A673 (cell line): Measurements from ENCODE around the gene CPNE2. TPM values are rescaled to one million over a fixed set of nuclear protein-coding genes. Genes with fewer than 3 reads are reported as not detected.

ENCODE experiments used
- BruUV-seq: library from RNA; stranded (reverse); fragments of 400-500 nt; replicated peaks from 2 replicates; lab custom pipeline; 2021; lab: Mats Ljungman, UMichigan
- CTCF ChIA-PET: fragments of 300-600 bp; sonication (Branson Sonifier 250); formaldehyde crosslinking; loops from one replicate; lab custom pipeline; 2022; ENCODE audit warnings: antibody characterized with exemption; lab: Charles Lee
- POLR2A ChIA-PET: fragments of 300-600 bp; sonication (Branson Sonifier 250); formaldehyde crosslinking; loops from one replicate; lab custom pipeline; 2022; ENCODE audit warnings: antibody characterized with exemption; ENCODE audit not compliant: low non-redundant PET; lab: Charles Lee
- DNase-seq: peaks from one replicate; pipeline ENCODE4 v3.0.0-alpha.2; 2015; ENCODE audit warnings: low spot score
- H3K27ac ChIP-seq: fragments of 200-600 bp; sonication (generic); 2 replicates; pipeline ENCODE4 v1.5.1; 2016; ENCODE audit warnings: mixed run types, low read depth, mild to moderate bottlenecking, mixed read lengths, antibody characterized with exemption, low read length; ENCODE audit not compliant: poor library complexity, severe bottlenecking
- H3K27me3 ChIP-seq: fragments of 200-600 bp; sonication (generic); replicated peaks from 2 replicates; pipeline ENCODE4 v1.6.1; 2017; ENCODE audit warnings: mixed run types, low read depth, mild to moderate bottlenecking, mixed read lengths, antibody characterized with exemption, low read length; ENCODE audit not compliant: insufficient read depth, poor library complexity
- H3K36me3 ChIP-seq: fragments of 200-600 bp; sonication (generic); 2 replicates; pipeline ENCODE4 v1.6.1; 2016; ENCODE audit warnings: mixed run types, mild to moderate bottlenecking, mixed read lengths, antibody characterized with exemption, low read length; ENCODE audit not compliant: insufficient read depth, poor library complexity, severe bottlenecking
- H3K4me1 ChIP-seq: fragments of 200-600 bp; sonication (generic); 2 replicates; pipeline ENCODE4 v1.6.1; 2017; ENCODE audit warnings: mixed run types, mild to moderate bottlenecking, mixed read lengths, antibody characterized with exemption, low read length; ENCODE audit not compliant: insufficient read depth, poor library complexity, severe bottlenecking
- H3K4me3 ChIP-seq: fragments of 200-600 bp; sonication (generic); 2 replicates; pipeline ENCODE4 v1.5.1; 2016; ENCODE audit warnings: low read depth, mixed run types, mild to moderate bottlenecking, mixed read lengths, low read length; ENCODE audit not compliant: poor library complexity, severe bottlenecking
- H3K9me3 ChIP-seq: fragments of 200-600 bp; sonication (generic); 2 replicates; pipeline ENCODE4 v1.6.1; 2016; ENCODE audit warnings: mixed run types, low read depth, mild to moderate bottlenecking, mixed read lengths, antibody characterized with exemption, low read length; ENCODE audit not compliant: poor library complexity, severe bottlenecking
- EZH2 ChIP-seq: fragments of 200-600 bp; sonication (generic); IDR thresholded peaks from 2 replicates; pipeline ENCODE4 v1.6.1; 2017; ENCODE audit warnings: borderline replicate concordance, low read depth, mild to moderate bottlenecking, mixed read lengths, antibody characterized with exemption, low read length; ENCODE audit not compliant: poor library complexity, severe bottlenecking
- intact Hi-C: fragments of 100-400 bp; cut with micrococcal nuclease; formaldehyde crosslinking; loops from one replicate; pipeline ENCODE4 v1.10.0; 2022; ENCODE audit not compliant: unreplicated experiment
- total RNA-seq: library from RNA; stranded (reverse); gene quantifications from 2 replicates; pipeline ENCODE4 v1.2.3, GENCODE V29; 2021
- TF ChIP-seq, protein P1 (sequence below): fragments of 300-800, 200-600 bp; sonication (generic); conservative IDR thresholded peaks from 2 replicates; pipeline ENCODE4 v1.5.1; 2017; ENCODE audit warnings: low read depth, mild to moderate bottlenecking, antibody characterized with exemption, low read length, moderate library complexity, mixed read lengths

Gene CPNE2
- total RNA-seq, 1 experiment from 2014 or later, result 38.1 TPM

DNA sequence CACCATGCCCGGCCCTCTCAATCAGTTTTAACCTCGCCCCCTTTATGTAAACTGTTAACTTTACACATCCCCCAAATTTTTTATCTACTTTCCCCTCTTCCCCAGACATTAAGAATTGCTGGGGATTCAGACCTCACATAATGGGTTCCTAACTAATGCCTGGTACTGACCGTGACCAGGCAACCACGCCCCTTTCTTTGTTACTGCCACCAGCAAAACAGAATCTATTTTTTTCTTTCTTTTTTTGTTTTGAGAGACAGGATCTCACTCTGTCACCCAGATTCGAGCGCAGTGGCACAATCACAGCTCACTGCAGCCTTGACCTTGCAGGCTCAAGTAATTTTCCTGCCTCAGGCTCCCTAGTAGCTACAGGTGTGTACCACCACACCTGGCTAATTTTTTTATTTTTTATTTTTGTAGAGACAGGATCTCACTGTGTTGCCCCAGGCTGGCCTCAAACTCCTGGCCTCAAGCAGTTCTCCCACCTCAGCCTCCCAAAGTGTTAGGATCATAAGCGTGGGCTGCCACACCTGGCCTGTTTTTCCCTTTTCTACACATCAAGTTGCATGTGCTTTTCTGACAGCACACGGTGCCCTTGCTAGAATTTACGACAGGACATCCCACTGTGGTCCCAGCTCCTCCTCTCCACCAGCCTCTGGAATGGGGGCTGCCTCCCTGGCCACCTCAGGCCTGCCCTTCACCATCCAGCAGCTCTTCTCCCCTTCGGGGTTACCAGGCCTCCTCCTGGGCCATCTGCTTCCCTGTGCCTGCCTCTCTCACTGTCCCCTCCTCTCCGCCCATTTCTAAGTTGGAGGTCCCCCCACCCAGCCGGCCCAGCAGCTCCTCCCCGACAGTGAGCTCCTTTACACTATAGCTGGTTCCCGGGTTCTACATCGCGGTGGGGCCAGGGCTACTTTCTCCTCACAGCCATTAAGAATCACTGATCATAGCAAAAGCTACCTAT, 10.8 kb downstream of the CPNE2 start:
- no TSS peak for BruUV-seq
- Histone ChIP-seq H3K9me3 (no peaks in the 10 kb centered on the region), H3K27me3 (no peaks in the 10 kb centered on the region), H3K4me3 (no peak overlapping the region), H3K27ac (no peak overlapping the region), H3K4me1 (peaks cover 8% of the 10 kb centered on the region), H3K36me3 (no peaks in the 10 kb centered on the region)
- ChIA-PET CTCF (interaction anchor here (1.0 kb wide), 1 partner anchor 10 kb away, joined by 5 read pairs; no protein-coding TSS in a partner anchor), POLR2A (no interaction called here)
- no peak for DNase-seq
- intact Hi-C loops, result no loop called here
- TF ChIP-seq EZH2, result no peak
- TF ChIP-seq, protein P1, sequence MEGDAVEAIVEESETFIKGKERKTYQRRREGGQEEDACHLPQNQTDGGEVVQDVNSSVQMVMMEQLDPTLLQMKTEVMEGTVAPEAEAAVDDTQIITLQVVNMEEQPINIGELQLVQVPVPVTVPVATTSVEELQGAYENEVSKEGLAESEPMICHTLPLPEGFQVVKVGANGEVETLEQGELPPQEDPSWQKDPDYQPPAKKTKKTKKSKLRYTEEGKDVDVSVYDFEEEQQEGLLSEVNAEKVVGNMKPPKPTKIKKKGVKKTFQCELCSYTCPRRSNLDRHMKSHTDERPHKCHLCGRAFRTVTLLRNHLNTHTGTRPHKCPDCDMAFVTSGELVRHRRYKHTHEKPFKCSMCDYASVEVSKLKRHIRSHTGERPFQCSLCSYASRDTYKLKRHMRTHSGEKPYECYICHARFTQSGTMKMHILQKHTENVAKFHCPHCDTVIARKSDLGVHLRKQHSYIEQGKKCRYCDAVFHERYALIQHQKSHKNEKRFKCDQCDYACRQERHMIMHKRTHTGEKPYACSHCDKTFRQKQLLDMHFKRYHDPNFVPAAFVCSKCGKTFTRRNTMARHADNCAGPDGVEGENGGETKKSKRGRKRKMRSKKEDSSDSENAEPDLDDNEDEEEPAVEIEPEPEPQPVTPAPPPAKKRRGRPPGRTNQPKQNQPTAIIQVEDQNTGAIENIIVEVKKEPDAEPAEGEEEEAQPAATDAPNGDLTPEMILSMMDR, result no peak

DNA sequence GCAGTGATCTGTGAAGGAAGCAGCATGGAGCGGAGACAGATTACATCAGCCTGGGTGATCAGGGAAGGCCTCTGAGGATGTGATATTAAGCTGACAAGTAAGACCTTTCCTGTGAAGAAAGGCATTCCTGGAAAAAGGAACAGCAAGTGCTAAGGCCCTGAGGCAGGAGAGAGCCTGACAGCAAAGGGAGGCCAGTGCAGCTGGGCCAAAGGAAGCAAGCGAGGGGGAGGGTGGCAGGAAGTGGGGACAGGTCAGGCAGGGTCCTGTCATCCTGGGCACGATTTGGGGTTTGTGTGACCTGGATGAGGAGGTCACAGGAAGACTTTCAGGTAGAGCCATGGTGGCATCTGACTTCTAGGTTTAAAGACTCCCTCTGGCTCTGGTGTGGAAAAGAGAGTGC, 12.3 kb downstream of the CPNE2 start:
- Histone ChIP-seq H3K4me3 (no peak overlapping the region), H3K9me3 (no peaks in the 10 kb centered on the region), H3K4me1 (peaks cover 8% of the 10 kb centered on the region), H3K36me3 (no peaks in the 10 kb centered on the region), H3K27me3 (no peaks in the 10 kb centered on the region), H3K27ac (no peak overlapping the region)
- CTCF ChIA-PET, result no interaction called here
- no TSS peak for BruUV-seq
- DNase-seq, result no peak
- POLR2A ChIA-PET, result interaction anchor here (0.5 kb wide), 1 partner anchor 18 kb away, joined by 3 read pairs; no protein-coding TSS in a partner anchor
- TF ChIP-seq, protein P1, result no peak
- TF ChIP-seq EZH2, result no peak
- intact Hi-C loops, result no loop called here

DNA sequence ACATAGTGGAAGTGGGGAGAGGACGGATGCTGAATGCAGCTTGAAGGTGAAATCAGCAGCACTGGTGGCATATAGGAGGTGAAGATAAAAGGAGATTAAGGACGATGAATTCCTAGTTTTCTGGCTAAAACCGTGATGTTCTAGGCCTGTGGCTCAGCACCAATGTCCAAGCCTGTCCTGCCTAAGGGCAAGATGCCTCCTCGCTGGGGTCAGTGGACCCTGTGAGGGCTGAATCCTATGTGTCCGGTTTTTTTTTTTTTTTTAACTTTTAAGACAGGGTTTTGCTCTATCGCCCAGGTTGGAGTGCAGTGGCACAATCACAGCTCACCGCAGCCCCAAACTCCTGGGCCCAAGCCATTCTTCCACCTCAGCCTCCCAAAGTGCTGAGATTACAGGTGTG, 12.8 kb downstream of the CPNE2 start:
- DNase-seq, result no peak
- no TSS peak for BruUV-seq
- Histone ChIP-seq H3K4me1 (peaks cover 8% of the 10 kb centered on the region), H3K27ac (no peak overlapping the region), H3K9me3 (no peaks in the 10 kb centered on the region), H3K27me3 (no peaks in the 10 kb centered on the region), H3K4me3 (no peak overlapping the region), H3K36me3 (no peaks in the 10 kb centered on the region)
- TF ChIP-seq, protein P1, result no peak
- no peak for TF ChIP-seq EZH2
- ChIA-PET CTCF (no interaction called here), POLR2A (interaction anchor here (0.5 kb wide), 1 partner anchor 18 kb away, joined by 3 read pairs; no protein-coding TSS in a partner anchor)
- intact Hi-C loops, result no loop called here
